ENCODE data around the gene DOK7. TPM values are rescaled to one million over a fixed set of nuclear protein-coding genes. Genes with fewer than 3 reads are reported as not detected.

DOK7 gene
- total RNA-seq, 4 donors from 2014 or later: 1.7 to 11.2 (median 2.6) TPM

DNA sequence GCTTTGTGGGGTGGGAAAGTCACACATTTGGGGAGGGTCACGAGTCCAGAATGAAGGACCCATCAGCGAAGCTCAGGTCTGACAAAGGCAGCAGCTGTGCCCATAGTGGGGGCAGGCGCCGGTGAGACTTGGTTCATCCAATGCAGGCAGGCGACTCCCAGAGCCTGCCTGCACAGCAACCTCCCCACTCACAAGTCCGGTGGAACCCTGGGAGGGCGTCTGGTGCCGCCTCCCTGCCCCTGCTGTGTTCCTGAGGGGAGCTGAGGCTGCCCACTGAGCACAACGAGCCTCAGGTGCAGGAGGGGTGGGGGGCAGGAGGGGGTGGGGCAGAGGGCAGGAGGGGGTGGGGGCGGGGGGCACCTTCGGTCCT is 55.4 kb downstream of the DOK7 start:
- no peaks in the 10 kb centered on the region for H3K4me1 ChIP-seq
- no peaks in the 10 kb centered on the region for H3K27me3 ChIP-seq
- H3K9me3 ChIP-seq: no peaks in the 10 kb centered on the region
- no peak for TF ChIP-seq POLR2A (IDR thresholded peaks at IDR 0.05)
- no peak for TF ChIP-seq POLR2AphosphoS5 (IDR thresholded peaks at IDR 0.05)
- TF ChIP-seq, protein P1, sequence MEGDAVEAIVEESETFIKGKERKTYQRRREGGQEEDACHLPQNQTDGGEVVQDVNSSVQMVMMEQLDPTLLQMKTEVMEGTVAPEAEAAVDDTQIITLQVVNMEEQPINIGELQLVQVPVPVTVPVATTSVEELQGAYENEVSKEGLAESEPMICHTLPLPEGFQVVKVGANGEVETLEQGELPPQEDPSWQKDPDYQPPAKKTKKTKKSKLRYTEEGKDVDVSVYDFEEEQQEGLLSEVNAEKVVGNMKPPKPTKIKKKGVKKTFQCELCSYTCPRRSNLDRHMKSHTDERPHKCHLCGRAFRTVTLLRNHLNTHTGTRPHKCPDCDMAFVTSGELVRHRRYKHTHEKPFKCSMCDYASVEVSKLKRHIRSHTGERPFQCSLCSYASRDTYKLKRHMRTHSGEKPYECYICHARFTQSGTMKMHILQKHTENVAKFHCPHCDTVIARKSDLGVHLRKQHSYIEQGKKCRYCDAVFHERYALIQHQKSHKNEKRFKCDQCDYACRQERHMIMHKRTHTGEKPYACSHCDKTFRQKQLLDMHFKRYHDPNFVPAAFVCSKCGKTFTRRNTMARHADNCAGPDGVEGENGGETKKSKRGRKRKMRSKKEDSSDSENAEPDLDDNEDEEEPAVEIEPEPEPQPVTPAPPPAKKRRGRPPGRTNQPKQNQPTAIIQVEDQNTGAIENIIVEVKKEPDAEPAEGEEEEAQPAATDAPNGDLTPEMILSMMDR (IDR thresholded peaks at IDR 0.05): no peak
- no peak for TF ChIP-seq EP300 (IDR thresholded peaks at IDR 0.05)
- peaks cover 100% of the 10 kb centered on the region for H3K36me3 ChIP-seq
- no peak overlapping the region for H3K27ac ChIP-seq
- 100% methylated on average over 4 of the region's 11 CpGs for WGBS
- peak in 1 of 2 donors; percentile 33 for DNase-seq (ENCODE audit: low spot score in 2 of 2)
- H3K4me3 ChIP-seq: no peak overlapping the region

DNA sequence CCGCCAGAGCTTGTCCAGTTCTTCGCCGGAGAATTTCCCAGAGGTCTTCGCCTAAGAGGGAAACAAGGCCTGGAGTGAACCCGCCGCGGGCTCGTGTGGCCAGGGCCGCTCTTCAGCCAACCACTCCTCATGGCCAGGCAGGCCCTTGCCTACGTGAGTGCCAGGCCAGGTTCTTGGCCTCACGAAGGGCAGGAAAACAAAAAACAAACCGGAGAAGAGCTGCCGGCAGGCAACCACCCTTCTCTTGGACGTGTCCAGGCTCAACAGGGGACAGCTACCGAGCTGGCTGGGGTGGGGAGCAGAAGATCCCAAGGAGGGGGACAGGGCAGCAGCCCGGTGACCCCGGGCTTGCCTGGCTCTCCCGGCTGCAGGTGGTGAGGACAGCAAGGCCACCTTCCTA is 55.8 kb downstream of the DOK7 start:
- Histone ChIP-seq H3K4me1 (no peaks in the 10 kb centered on the region), H3K27me3 (no peaks in the 10 kb centered on the region), H3K9me3 (no peaks in the 10 kb centered on the region), H3K36me3 (peaks cover 100% of the 10 kb centered on the region), H3K27ac (no peak overlapping the region), H3K4me3 (no peak overlapping the region)
- no peak for TF ChIP-seq POLR2AphosphoS5 (IDR thresholded peaks at IDR 0.05)
- TF ChIP-seq, protein P1 (IDR thresholded peaks at IDR 0.05): no peak
- TF ChIP-seq POLR2A (IDR thresholded peaks at IDR 0.05): no peak
- no peak for TF ChIP-seq EP300 (IDR thresholded peaks at IDR 0.05)
- peak in 1 of 2 donors; percentile 30 for DNase-seq (ENCODE audit: low spot score in 2 of 2)
- WGBS: 91% methylated on average over 8 of the region's 18 CpGs

DNA sequence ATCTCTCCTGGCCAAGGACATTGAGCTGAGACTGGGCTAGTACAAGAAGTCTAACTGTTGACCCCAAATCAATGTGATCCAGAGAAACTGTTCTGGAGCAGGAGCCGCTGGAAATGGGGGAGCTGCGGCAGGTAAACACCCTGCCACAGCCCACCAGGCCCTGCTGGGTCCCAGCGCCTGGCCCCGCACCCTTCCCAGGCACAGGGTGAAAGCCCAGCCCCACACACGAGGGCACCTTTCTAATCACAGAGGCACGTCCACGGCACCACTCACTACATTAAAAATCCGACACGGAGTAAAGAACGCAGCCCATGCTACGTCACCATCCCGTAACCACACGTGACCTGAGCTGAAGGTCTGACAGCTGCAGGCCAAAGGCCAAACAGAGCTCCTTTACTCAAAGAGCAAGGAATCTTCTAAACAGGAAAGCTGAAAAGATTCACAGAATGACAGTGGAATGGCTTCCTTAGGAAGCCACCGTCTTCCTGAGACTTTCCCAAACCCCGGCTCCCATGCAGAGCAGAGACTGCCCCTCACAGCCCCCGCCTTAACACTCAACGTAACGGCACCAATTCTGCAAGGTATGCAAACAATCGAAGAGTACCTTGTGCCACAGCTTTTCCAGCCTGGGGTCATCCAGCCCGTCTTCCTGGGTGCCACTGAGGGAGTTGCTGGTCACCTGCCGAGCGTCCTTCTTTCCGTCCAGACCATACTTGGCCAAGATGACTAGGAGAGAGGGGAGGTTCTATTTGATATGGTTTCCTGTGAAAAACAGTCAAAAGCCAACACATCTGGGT is 56.6 kb downstream of the DOK7 start:
- peak in 1 of 2 donors; percentile 40 for DNase-seq (ENCODE audit: low spot score in 2 of 2)
- Histone ChIP-seq H3K4me1 (no peaks in the 10 kb centered on the region), H3K27ac (no peak overlapping the region), H3K36me3 (peaks cover 100% of the 10 kb centered on the region), H3K27me3 (no peaks in the 10 kb centered on the region), H3K9me3 (no peaks in the 10 kb centered on the region), H3K4me3 (no peak overlapping the region)
- TF ChIP-seq POLR2A (IDR thresholded peaks at IDR 0.05): no peak
- TF ChIP-seq, protein P1 (IDR thresholded peaks at IDR 0.05): no peak
- TF ChIP-seq EP300 (IDR thresholded peaks at IDR 0.05): no peak
- TF ChIP-seq POLR2AphosphoS5 (IDR thresholded peaks at IDR 0.05): no peak
- WGBS: 94% methylated on average over 19 of the region's 23 CpGs

DNA sequence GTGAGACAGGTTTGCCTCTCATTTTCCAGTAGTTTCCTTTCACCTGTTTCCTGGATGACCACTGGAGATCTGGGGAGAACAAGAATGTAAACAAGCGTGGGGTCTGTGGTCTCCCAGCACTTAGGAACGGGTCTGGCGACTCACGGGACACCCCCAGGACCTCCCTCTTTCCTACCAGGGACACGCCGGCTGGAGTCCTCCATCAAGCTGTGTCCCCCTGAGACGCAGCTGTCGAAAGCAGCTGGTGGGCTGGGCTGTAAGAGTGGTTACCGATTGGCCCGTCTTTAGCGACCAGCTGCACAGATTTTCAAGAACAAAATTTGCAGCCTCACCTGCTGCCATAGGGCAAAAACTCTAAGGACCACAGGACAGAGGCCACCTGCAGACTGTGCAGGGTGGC is 57.2 kb downstream of the DOK7 start:
- Histone ChIP-seq H3K4me3 (no peak overlapping the region), H3K36me3 (peaks cover 100% of the 10 kb centered on the region), H3K4me1 (no peaks in the 10 kb centered on the region), H3K9me3 (no peaks in the 10 kb centered on the region), H3K27me3 (no peaks in the 10 kb centered on the region), H3K27ac (no peak overlapping the region)
- no peak for DNase-seq (ENCODE audit: low spot score in 2 of 2)
- WGBS: 91% methylated on average over 11 of the region's 11 CpGs
- TF ChIP-seq POLR2A (IDR thresholded peaks at IDR 0.05) (no peak), POLR2AphosphoS5 (IDR thresholded peaks at IDR 0.05) (no peak), EP300 (IDR thresholded peaks at IDR 0.05) (no peak)
- TF ChIP-seq, protein P1 (IDR thresholded peaks at IDR 0.05): no peak

DNA sequence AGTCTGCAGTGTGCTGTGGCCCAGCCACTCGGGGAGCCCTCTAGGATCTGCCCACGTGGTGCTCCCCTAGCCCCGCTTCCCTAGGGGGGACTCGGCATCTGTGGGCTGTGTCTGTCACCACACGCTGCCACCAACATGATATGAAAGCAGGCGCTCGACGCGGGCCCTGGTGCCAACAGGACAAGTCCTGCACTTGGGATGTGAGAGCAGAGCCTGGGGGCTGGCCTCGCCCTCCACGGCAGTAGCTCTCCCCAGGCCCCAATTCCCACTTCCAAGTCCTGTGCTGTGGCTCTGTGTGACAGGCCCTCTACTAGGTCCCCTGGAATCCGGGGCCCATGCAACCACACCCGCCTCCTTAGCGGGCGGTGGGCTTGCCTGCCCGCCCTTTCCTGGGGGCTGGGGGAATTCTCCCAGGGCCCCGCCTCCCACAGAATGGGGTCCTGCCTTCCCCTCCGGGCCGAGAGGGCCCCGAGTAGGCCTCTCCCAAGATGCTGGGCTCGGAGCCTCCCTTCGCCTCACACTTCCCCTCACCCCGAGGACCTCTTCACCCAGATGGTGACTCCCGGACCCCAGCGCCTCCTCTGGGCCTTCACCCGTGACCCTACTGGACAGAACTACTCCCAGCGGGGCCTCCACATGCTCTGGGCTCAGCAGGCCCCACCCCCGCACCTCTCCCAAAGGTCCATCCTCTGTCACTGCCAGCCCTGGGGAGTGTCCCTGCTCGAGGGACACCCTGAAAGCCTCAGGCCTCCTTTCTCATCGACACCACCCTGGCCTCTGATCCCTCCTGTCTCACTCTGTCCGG is 57.9 kb downstream of the DOK7 start:
- peaks cover 94% of the 10 kb centered on the region for H3K36me3 ChIP-seq
- H3K9me3 ChIP-seq: no peaks in the 10 kb centered on the region
- no peaks in the 10 kb centered on the region for H3K27me3 ChIP-seq
- WGBS: 91% methylated on average over 16 of the region's 31 CpGs
- DNase-seq (ENCODE audit: low spot score in 2 of 2): peak in 1 of 2 donors; percentile 59
- no peak overlapping the region for H3K27ac ChIP-seq
- TF ChIP-seq, protein P1 (IDR thresholded peaks at IDR 0.05): no peak
- TF ChIP-seq EP300 (IDR thresholded peaks at IDR 0.05) (no peak), POLR2AphosphoS5 (IDR thresholded peaks at IDR 0.05) (no peak)
- no peak overlapping the region for H3K4me3 ChIP-seq
- no peaks in the 10 kb centered on the region for H3K4me1 ChIP-seq
